Stimulated activated CD8-positive, alpha-beta memory T cell treated with anti-CD3 and anti-CD28 coated beads, Interleukin-12 subunit alpha, Interleukin-12 subunit beta, amount 100 ng/mL, for 1 hour (primary cell): Measurements from ENCODE around the gene MAPK10.
"Not testable (repeated sequence)": the region's sequence is repeated elsewhere in the genome, so short reads cannot be mapped to it uniquely, and the experiment has no call there.

Experiments
- DNase-seq: peaks from one replicate; pipeline ENCODE4 v3.0.0-alpha.2; 2020; ENCODE audit warnings: low read depth

The MAPK10 gene

DNA sequence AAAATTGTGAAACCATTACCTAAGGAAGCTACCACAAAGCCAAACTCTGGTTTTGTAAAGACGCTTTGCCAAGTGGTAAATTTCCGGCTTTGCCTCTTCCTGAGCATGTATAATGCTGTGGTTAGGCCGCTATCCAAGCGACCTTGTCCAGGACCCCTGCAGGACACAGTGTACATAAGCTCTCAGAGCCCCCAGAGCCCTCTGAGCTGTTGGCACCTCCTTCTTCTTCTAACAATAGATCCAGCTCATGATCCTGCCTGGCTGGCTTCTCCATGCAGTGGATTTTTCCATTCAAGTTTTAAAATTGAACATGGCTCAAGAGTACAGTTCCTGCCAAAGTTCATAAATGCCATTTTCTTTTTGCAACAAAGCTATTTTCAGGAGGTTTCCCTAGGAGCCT, 326.7 kb downstream of the MAPK10 start:
- no peak for DNase-seq

DNA sequence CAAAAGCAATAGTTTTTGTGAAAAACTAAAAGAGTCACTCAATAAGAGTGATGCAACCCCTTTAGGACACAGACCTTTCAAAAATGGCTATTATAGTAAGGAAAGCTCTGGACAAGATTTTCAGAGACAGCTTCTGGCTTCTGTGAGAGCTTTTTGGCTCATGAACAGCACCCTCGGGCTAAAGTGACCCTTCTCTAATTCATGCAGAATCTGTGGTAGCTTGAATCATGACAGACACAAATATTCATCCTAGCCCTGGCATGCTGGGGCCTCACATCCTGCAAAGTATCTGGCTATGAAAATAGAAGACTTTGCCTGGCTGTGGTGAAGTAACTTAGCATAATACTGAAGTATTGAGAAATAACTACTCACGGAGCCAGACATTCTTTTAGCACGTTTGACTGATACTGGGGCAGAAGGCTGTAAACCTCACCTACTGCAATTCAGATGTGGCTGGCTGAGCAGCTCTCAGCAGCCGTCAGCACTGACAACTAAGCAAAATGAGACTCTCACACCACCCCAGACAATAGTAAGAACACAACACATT, 327.3 kb downstream of the MAPK10 start:
- DNase-seq: no peak

DNA sequence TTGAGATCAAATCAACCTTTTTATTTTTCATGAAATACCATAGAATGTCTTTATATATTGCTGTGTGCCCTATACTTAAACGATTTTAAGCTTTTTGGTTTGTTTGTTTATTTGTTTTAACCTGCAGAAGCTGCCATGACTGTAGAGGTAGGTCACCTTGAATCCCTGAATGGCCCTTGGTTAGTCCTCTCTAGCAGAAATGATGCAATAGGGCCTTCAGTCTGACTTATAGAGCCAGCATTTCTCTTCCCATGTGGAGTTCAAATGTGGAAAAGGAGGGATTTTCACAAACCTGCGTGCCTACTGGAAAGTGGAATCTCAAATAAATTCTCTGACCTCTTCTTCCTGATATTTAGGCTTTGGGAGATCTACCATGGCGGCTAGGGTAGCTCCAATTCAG, 327.9 kb downstream of the MAPK10 start:
- no peak for DNase-seq

DNA sequence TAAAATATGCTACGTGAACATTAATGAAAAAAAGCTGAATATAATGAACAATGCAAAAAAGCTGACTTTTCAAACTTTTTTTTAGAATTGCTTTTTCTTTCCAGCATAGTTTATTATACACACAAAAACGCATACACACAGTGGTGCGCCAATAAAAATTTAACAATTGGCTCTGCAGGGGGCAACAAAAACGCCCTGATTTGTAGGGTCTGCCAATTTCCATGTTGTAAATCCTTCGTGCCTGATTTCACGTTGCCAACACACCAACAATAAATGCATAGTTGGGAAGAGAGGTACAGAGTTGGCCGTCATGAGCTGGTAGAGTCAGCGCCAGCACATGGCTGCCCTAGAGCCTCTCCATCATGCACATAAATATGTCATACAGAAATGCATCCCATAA, 333.1 kb downstream of the MAPK10 start:
- DNase-seq: no peak

DNA sequence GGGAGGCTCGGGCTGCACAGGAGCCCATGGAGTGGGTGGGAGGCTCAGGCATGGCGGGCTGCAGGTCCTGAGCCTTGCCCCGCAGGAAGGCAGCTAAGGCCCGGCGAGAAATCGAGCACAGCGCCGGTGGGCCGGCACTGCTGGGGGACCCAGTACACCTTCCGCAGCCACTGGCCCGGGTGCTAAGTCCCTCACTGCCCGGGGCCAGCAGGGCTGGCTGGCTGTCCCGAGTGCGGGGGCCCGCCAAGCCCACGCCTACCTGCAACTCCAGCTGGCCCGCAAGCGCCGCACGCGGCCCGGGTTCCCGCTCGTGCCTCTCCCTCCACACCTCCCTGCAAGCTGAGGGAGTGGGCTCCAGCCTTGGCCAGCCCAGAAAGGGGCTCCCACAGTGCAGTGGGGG, 338.2 kb downstream of the MAPK10 start:
- DNase-seq: not testable (repeated sequence)

DNA sequence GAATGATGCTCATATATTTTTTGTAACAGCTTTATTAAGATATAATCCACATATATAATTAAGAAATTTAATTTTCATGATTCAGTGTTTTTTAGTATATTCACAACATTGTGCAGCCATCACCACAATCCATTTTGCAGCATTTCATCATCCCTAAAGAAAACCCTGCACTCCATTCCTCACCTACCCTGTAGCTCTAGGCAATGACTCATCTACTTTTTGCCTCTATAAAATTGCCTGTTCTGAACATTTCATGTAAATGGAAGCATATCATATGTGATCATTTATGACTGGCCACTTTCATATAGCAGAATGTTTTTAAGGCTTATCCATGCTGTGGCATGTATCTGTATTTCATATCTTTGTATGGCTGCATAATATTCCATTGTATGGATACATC, 339.9 kb downstream of the MAPK10 start:
- DNase-seq: no peak

DNA sequence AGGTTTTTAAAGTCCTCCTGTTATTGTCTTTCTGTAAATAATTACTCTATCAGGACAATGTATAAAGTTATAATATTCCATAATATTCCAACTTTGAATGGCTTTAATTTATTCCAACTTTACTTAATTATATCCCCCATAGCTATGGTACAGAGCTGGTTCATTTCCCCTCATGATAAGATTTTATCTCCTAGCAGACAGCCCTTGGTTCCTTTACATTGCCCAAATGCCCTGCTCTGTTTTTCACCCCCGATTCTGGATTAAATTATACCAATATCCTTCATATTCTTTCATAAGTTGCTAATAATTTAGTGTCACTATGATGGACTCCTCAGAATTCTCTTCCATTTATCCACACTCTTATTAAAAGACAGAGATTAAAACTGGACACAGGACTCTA, 340.5 kb downstream of the MAPK10 start:
- DNase-seq: no peak

DNA sequence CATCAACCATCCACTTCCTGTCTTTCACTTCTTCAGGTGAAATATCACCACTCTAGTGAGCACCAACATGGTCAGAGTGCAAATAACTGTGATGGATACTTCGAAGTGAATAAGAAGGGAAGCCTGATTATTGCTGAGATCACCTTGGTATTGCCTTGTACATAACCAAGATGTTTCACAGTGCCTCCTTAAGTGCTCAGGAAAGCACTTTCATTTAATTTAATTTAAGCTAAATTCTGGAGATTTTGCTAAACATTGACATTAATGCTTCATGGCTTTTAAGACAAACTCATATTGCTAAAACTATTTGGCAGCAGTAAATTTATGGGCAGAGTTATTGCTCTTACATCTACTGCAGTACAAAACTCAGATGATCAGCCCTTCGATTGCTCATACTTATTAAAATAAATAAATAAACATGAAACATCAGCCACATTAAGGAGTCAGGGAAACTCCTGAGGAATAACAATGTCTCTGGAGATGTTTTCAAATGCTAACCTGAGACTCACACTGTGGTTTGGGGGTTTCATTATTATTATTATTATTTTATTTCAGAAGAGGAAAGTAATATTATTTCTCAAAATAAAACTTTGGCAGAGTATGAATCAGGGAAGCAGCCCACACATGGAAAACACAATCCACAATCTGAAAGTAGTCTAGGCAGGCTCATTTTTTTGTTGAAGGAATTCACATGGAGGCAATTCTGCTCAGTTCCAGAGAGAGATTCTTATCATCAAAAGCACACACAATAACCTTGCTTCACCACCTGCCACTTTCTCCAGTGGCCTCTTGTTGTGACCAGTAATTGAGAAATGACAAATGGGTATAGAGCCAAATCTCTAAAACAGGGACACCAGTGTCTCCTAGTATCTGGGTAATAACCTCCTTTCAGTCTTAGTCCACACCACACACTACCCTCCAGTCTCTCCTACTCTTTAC, 344.2 kb downstream of the MAPK10 start:
- no peak for DNase-seq

DNA sequence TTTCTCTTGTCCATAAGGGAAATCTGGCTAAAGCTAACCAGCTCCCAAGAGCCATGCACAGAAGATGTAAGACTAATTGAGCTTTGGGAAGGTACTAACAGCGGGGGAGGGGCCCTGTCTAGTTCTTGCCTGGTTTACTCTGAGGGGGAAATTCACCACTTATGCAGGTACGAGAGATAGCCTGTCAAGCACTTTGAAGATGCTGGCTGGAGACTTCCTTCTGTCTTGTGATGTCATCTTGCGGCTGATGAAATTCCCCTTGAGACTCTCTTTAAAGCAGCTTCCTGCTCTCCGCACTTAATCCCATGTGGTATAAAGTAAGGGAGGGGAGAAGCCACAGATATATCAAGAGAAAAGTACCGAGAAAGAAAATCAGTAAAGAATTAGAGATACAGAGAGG, 345.3 kb downstream of the MAPK10 start:
- no peak for DNase-seq

DNA sequence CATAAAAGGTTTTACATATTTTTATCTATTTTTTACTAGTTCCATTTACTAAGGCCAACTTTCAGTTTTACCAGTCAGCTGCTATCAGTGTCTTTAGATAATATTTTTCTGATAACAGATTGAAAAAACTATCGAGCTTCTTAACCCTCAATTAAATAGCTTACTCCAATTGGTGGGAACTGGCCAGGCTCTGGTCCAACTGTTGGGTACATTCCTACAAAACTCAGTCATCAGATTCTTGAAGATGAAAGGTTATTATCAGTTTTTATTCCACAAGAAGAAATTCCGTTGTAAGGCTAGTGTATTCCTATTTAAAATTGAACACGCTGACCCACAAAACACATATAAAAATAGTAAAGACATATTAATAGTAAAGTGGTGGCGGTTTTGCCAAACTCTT, 346.2 kb downstream of the MAPK10 start:
- DNase-seq: no peak

DNA sequence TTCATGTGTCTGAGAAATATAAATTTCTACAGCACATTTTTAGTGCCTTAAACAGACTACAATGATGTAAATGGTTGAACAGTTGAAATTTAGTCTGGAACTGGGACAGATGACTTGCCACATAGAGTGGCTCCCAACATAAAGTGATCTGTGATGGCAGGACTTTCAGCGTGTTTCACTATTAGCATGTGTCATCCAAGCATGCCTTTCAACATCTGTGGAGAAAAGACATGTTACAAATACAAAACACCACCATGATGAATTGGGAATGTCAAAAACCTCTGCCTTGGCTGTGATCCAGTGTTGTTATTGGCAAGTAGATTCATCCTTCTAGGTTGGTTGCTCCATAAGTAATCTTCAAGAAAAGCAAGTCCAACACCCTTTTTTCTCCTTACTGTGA, 348.7 kb downstream of the MAPK10 start:
- DNase-seq: no peak

DNA sequence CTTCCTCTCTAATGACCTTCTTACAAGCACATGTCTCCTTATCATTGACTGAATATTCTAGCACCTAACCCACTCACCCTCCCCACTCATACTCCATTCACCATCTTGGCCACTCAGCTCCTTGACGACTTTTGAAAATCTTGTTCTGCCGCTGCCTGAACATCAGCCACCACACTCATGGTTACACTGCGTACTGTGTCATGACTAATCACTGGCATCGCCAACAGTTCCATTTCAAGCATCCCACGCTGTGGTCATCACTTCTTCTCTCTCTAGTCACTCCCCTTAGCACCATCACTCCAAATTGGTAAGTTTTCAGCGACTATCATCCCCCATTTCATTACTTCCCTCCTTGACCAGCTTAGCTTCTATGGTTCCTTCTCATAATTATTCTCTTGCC, 352.8 kb downstream of the MAPK10 start:
- DNase-seq: no peak

DNA sequence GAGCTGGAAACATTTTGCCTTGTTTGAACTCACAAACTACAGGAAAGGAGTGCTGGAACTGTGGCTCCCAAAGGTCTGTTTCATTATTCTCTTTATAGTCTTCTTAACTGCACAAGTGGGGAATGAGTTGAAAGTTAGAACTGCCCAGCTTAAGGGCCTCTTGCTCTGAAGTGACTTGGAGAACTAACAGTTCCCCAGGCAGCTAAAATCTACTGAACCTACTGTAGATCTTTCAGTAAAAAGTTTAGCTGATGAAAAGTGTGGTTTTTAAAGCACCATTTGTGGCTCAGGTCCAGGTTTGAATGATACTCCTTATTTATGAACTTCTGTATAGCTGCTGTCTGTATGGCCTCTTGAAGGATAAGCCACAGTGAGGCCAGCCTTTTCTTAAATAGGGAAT, 353.8 kb downstream of the MAPK10 start:
- no peak for DNase-seq

DNA sequence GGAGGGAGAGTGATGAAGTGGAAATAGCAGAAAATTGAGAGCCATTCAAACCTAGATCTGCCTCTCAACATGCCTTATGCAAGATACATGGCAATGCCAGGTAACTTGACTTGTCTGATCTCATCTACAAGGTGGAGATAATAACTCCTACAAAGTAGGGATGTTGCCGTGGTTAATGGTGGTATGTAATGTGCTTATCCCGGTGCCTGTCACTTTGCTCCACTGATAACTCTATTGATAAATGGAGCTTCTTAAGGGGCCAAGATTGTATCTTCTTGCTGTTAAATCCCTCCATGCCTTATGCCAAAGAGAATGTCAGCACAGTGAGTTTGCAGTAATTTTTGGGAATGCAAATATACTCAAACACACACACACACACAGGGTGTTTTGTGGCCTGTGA, 355.8 kb downstream of the MAPK10 start:
- no peak for DNase-seq

DNA sequence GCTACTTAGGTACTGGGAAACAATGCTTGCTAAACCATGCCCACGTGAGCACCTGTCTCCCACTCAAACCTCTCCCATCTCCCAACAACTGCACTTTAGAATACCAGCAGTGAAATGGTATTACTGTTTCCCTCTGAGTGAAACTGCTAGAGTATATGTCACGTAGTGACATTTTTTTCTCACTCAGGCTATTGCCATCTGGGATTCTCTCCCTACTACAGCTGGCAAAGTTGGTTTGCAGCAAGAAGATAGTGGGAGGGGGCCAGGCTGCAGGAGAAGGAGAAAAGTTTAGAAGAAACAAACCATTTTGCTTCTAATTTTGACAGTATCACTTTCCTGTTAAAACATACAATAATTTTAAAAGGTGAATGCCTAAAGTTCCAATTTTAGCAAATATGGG, 358.3 kb downstream of the MAPK10 start:
- DNase-seq: no peak

DNA sequence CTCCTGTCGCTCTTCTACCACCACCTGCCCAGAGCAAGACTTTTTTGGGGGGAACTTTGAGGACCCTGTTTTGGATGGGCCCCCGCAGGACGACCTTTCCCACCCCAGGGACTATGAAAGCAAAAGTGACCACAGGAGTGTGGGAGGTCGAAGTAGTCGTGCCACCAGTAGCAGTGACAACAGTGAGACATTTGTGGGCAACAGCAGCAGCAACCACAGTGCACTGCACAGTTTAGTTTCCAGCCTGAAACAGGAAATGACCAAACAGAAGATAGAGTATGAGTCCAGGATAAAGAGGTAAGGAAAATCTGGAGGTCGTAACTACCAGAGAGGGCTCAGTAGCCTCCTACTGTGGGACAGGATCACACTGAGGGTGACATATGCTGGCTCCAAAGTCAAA, 364.5 kb downstream of the MAPK10 start:
- no peak for DNase-seq

DNA sequence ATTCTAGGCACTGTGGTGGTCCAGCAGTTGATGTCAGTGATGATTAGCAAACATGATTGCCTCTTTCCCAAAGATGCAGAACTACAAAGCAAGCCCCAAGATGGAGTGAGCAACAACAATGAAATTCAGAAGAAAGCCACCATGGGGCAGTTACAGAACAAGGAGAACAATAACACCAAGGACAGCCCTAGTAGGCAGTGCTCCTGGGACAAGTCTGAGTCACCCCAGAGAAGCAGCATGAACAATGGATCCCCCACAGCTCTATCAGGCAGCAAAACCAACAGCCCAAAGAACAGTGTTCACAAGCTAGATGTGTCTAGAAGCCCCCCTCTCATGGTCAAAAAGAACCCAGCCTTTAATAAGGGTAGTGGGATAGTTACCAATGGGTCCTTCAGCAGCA, 365.3 kb downstream of the MAPK10 start:
- no peak for DNase-seq

DNA sequence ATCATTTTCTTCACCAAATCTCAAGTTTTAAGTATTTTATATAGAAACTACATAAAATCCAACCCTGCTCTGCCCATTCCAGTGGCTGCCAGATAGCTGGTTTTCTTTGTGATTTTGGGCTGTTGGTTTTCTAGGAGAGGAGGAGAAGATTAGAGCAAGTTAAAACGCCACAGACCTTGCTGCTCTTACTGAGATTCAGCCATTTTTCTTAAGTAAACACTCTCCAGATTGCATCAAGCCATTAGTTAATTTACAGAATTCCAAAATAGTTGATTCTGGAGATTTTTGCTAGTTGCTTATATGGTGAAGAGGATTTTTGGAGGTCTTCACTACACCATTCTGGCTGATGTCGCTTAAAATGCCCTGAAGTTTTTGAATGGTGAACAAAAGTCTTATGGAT, 366.2 kb downstream of the MAPK10 start:
- no peak for DNase-seq

DNA sequence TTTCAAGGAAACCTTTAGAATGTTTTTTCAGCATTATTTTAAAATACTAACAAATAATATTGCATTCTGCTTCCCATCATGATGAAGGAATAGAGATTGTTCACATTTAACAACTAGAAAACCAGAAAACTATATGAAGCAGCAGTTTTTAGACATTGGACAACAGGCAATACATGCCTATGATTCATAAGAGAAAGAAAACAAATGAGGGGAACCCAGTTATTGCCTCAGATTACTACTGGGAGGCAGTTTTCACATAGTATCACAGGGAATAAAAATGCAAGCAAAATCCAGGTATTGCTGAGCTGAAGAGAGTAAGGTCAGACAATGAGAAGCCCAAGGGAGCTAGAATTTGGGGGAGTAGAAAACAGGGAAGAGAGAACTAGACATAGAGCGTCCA, 373.6 kb downstream of the MAPK10 start:
- DNase-seq: no peak

DNA sequence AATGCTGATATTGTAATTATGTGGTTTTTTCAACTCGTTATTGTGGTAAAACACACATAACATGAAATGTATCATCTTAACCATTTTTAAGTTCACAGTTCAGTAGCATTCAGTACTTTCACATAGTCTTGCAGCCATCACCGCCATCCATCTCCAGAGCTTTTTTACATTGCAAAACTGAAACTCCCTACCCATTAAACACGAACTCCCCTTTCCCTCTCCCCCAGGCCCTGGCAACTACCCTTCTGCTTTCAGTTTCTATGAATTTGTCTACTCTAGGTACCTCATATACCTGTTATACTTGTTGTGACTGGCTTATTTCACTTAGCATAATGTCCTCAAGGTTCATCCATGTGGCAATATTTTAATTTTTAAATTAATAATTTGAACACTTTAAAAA, 380.6 kb downstream of the MAPK10 start:
- DNase-seq: no peak

DNA sequence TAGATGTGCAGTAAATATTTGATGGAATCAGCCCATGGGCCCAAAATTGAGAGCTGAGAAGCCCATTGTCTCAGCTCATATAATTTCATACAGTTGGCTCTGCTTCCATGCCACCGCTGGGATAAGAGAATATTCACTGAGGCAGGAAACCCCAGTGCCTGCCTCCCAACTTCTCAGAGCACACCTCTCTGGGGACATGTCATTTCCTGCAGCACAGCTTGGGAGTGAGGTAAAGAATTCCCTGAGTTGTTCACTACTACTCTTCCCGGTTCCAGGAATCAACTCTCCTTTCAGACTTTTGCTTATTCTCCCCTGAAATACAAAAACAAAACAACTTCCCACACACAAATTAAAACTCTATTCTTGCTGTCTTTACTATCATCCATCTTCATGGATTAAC, 389.3 kb downstream of the MAPK10 start:
- no peak for DNase-seq

DNA sequence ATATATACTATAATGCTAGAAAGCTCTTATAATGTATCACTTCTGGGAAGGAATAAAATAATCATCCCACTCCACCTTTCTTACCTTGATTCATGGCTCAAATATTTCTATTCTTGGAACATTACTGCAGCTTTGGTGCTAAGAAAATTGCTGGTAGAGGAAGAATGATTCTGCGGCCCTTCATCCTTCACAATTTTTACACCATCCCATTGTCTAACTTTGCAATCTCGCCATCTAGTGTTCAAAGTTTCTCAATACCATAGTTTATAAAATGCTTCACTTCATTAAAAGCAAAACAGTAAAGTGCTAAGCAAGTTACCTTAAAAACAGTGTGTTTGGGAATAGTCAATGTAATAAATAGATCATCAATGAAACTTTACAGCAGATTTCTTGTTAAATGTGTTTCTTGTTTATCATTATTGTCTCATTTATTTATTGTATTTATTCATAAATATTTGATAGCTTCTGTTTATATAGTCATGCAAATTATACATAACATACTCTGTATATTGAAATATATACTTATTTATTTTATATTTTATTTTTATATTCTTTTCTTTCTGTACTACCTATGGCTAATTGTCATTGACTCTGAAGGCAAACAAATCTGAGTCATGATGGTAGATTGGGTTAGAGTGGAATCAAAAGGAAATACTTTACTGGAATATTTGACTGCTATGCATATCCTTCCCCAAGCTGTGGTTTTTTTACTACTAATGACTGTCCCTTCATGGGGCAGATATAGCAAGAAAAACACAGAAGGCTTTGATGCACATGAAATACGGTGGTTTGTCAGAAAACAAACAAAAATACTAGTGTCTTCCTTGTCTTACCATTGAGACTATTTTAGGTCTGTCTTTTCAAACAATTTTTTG, 390.7 kb downstream of the MAPK10 start:
- no peak for DNase-seq

DNA sequence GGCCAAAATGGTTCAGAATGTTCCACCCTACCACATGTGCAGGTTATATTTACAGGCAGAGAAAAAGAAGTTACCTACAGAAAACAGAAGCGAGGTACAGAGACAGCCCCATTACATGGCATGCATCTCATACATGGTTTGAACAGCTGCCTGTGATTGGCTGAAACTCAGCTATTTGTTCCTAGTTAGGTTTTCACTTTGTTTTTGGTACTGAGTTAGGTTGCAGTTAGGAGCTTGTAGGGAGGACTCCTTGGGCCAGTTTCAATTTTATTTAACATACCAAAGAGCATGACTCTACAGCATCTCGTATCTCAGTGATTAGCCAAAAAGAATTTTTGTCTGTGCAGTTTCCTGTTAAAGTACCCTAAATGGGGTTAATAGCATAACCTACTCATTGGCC, 392.0 kb downstream of the MAPK10 start:
- DNase-seq: no peak
